ENCODE data around the gene PLA2G15.

DNA sequence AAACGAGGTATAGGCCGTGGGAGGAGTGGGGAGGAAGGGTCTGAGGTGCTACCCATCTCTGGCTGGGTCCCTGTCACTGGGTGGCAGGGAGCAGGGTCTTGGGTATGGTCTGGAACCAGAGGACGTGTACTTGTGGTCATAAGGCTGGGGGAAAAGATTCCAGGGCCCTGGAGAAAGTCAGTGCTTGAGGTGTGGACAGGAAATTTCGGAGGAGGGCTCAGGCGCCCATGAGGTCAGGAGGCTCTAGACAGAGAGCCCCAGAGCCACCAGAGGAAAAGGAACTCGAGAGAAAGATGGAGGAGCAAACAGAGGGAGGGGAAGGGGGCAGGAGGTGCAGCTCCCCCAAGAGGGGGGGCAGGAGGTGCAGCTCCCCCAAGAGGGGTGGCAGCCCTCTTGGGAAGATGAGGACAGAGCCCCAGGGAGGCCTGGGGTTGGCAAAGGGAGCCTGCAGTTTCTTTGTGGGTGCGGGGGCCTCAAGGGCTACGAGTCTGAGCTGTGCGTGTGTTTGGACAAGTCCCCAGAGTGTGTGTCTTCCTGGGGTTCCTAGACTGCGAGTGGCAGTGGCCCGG, 18.5 kb downstream of the PLA2G15 start:
- TF ChIP-seq, protein P1, sequence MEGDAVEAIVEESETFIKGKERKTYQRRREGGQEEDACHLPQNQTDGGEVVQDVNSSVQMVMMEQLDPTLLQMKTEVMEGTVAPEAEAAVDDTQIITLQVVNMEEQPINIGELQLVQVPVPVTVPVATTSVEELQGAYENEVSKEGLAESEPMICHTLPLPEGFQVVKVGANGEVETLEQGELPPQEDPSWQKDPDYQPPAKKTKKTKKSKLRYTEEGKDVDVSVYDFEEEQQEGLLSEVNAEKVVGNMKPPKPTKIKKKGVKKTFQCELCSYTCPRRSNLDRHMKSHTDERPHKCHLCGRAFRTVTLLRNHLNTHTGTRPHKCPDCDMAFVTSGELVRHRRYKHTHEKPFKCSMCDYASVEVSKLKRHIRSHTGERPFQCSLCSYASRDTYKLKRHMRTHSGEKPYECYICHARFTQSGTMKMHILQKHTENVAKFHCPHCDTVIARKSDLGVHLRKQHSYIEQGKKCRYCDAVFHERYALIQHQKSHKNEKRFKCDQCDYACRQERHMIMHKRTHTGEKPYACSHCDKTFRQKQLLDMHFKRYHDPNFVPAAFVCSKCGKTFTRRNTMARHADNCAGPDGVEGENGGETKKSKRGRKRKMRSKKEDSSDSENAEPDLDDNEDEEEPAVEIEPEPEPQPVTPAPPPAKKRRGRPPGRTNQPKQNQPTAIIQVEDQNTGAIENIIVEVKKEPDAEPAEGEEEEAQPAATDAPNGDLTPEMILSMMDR (IDR thresholded peaks at IDR 0.05; ENCODE audit: insufficient read depth, low read depth, low read length), result no peak
- no peak for TF ChIP-seq EZH2 (IDR thresholded peaks at IDR 0.05; ENCODE audit: insufficient read depth, low read length)
